ENCODE results near the gene PCP4. TPM values are rescaled to one million over a fixed set of nuclear protein-coding genes. Genes with fewer than 3 reads are reported as not detected.

The PCP4 gene
- not detected in 2 replicates for total RNA-seq

DNA sequence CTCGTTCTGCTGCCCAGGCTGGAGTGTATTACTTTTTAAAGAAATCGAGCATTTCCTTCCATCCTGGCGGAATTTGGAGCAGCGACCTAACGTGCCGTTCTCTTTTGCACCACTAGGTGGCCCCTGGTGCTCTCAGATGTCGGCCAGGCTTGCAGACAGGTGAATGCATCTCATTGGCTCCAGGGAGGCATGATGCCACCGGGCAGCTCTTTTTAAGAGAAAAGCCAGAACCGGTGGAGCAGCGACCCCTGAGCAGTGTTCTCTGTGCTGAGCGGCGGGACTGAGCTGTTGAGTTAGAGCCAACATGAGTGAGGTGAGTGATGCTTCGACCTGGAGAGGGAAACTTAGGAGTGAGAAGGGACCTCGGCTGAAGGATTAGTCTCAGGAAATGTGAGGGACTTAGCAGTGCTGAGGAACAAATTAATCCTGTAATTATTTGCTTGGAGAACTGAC, at the start of gene PCP4:
TSS of gene PCP4 (plus strand) at position 241 of the 453 bp plus-strand sequence. CDS start at position 305, 64 bp downstream.

Other genes starting within 250 kb of the PCP4 start
- not detected in 2 replicates for gene IGSF5, start 122.3 kb upstream of the PCP4 start, total RNA-seq